GM12878 (cell line): ENCODE data around the gene EEF2. TPM values are rescaled to one million over a fixed set of nuclear protein-coding genes. Genes with fewer than 3 reads are reported as not detected.

Experiments
- ATAC-seq: fragments of 200-7000 bp; cut with Tn5 transposase; 3 replicates; pipeline ENCODE4 v1.9.1; 2020; ENCODE audit warnings: mild to moderate bottlenecking, moderate library complexity
- BruUV-seq: library from RNA; stranded (reverse); fragments of 400-500 nt; replicated peaks from 2 replicates; lab custom pipeline; 2021; lab: Mats Ljungman, UMichigan
- CTCF ChIA-PET: fragments of 300-600 bp; sonication (Branson Sonifier 250); formaldehyde crosslinking; extraction: SDS; loops from one replicate; lab custom pipeline; 2021; ENCODE audit warnings: inconsistent platforms; lab: Yijun Ruan, JAX
- POLR2A ChIA-PET: fragments of 350-600 bp; formaldehyde crosslinking; extraction: SDS; loops from one replicate; lab custom pipeline; 2021; ENCODE audit warnings: inconsistent platforms; lab: Charles Lee
- RAD21 ChIA-PET: fragments of 300-600 bp; sonication (Branson Sonifier 250); formaldehyde crosslinking; loops from one replicate; lab custom pipeline; 2023; ENCODE audit warnings: antibody characterized with exemption; ENCODE audit not compliant: unreplicated experiment; lab: Charles Lee
- SMC1A ChIA-PET: fragments of 300-600 bp; sonication (Branson Sonifier 250); formaldehyde crosslinking; loops from one replicate; lab custom pipeline; 2023; ENCODE audit not compliant: unreplicated experiment, uncharacterized antibody; lab: Charles Lee
- DNase-seq: peaks from one replicate; pipeline ENCODE4 v3.0.0-alpha.2; 2011; ENCODE audit warnings: low read depth, low spot score
- FAIRE-seq: peaks from 3 replicates; lab custom pipeline; 2011; peaks lifted over from hg19 to GRCh38; lab: Jason Lieb, UNC
- H2AFZ ChIP-seq: 2 replicates; pipeline ENCODE4 v1.6.0; 2011; ENCODE audit warnings: low read depth, low read length, control low read depth; ENCODE audit not compliant: control insufficient read depth
- H3K27ac ChIP-seq: 2 replicates; pipeline ENCODE4 v1.5.1; 2011; ENCODE audit warnings: control low read depth; ENCODE audit not compliant: control insufficient read depth, insufficient read depth
- H3K27me3 ChIP-seq, 2 experiments: replicated peaks in 1 of 2; 2 replicates each; pipeline versions ENCODE4 v1.6.0 to v1.6.1; 2011; ENCODE audit warnings: low read length in 1 of 2; ENCODE audit not compliant: control insufficient read depth in 2 of 2, insufficient read depth in 2 of 2
- H3K36me3 ChIP-seq, 2 experiments: 2 replicates each; pipeline ENCODE4 v1.5.1; 2011; ENCODE audit warnings: low read length in 1 of 2; ENCODE audit not compliant: control insufficient read depth in 2 of 2, insufficient read depth in 2 of 2
- H3K4me1 ChIP-seq: 2 replicates; pipeline ENCODE4 v1.6.1; 2011; ENCODE audit warnings: mild to moderate bottlenecking, low read length, moderate library complexity, mixed read lengths; ENCODE audit not compliant: control insufficient read depth, insufficient read depth
- H3K4me2 ChIP-seq: 2 replicates; pipeline ENCODE4 v1.6.0; 2011; ENCODE audit warnings: control low read depth; ENCODE audit not compliant: control insufficient read depth, insufficient read depth
- H3K4me3 ChIP-seq: fragments of 200-600 bp; sonication (generic); 2 replicates; pipeline ENCODE4 v1.5.1; 2016
- H3K79me2 ChIP-seq: 2 replicates; pipeline ENCODE4 v1.6.0; 2011; ENCODE audit warnings: low read length; ENCODE audit not compliant: control insufficient read depth, insufficient read depth
- H3K9ac ChIP-seq: 2 replicates; pipeline ENCODE4 v1.8.0; 2011; ENCODE audit warnings: low read length, control low read depth, mixed read lengths; ENCODE audit not compliant: control insufficient read depth, insufficient read depth
- H3K9me3 ChIP-seq: replicated peaks from 3 replicates; pipeline ENCODE4 v1.5.1; 2011; ENCODE audit warnings: mild to moderate bottlenecking, low read length; ENCODE audit not compliant: control insufficient read depth, insufficient read depth
- H4K20me1 ChIP-seq: 2 replicates; pipeline ENCODE4 v1.6.0; 2011; ENCODE audit not compliant: control insufficient read depth, insufficient read depth
- BACH1 ChIP-seq: fragments of 450-650 bp; IDR thresholded peaks from 2 replicates; pipeline ENCODE4 v1.6.1; 2017; ENCODE audit warnings: mild to moderate bottlenecking, borderline replicate concordance
- EED ChIP-seq: sonication (generic); IDR thresholded peaks from 2 replicates; pipeline ENCODE4 v1.6.1; 2016; ENCODE audit warnings: antibody characterized with exemption, low read depth
- GATAD2B ChIP-seq: fragments of 450-650 bp; conservative IDR thresholded peaks from 2 replicates; pipeline ENCODE4 v1.6.1; 2017; ENCODE audit warnings: low read depth, mild to moderate bottlenecking, moderate library complexity
- IRF4 ChIP-seq: IDR thresholded peaks from 2 replicates; pipeline ENCODE4 v1.6.1; 2011; ENCODE audit warnings: low read depth, low read length
- JUND ChIP-seq: IDR thresholded peaks from 2 replicates; pipeline ENCODE4 v1.6.1; 2012; ENCODE audit warnings: low read depth, mild to moderate bottlenecking, low read length, improper control_type of control experiment, moderate library complexity
- NBN ChIP-seq: fragments of 450-650 bp; IDR thresholded peaks from 2 replicates; pipeline ENCODE4 v1.6.1; 2016
- NRF1 ChIP-seq: conservative IDR thresholded peaks from 2 replicates; pipeline ENCODE4 v1.6.1; 2011; ENCODE audit warnings: mild to moderate bottlenecking, low read depth, low read length, improper control_type of control experiment
- SREBF1 ChIP-seq: IDR thresholded peaks from 2 replicates; pipeline ENCODE4 v1.6.1; 2012; ENCODE audit warnings: mild to moderate bottlenecking, low read length
- ZNF217 ChIP-seq: fragments of 450-650 bp; IDR thresholded peaks from 2 replicates; pipeline ENCODE4 v1.6.1; 2017; ENCODE audit warnings: antibody characterized with exemption, mild to moderate bottlenecking
- WGBS: methylation state at CpG from one replicate; pipeline ENCODE4 v1.1.6; 2016; ENCODE audit warnings: low lambda C conversion rate; ENCODE audit not compliant: insufficient replicate concordance, insufficient coverage; ENCODE audit errors: missing lambda C conversion rate; 5-methylcytosine and 5-hydroxymethylcytosine counted together
- in situ Hi-C: fragments of 300-500 bp; cut with MboI; formaldehyde crosslinking; loops from 9 replicates; pipeline ENCODE4 v1.14.3; 2018; ENCODE audit warnings: mixed read lengths
- intact Hi-C: fragments of 100-400 bp; cut with micrococcal nuclease; formaldehyde crosslinking; loops from one replicate; pipeline ENCODE4 v1.14.2; 2022; ENCODE audit not compliant: unreplicated experiment
- polyA plus RNA-seq, 11 experiments: library from polyadenylated mRNA; depleted of rRNA in 4 of 11; unstranded in 6 of 11; stranded (reverse) in 5 of 11; fragments of >200 nt; fragmentation: Nextera tagmentation in 4 of 11; fragmentation: Illumina TruSeq in 1 of 11; extraction: Ambion mirVana in 4 of 11; extraction: Trizol in 1 of 11; gene quantifications; 1 replicate in 1 of 11; 2 replicates in 10 of 11; pipeline versions ENCODE4 v1.2.1 to v1.2.3, GENCODE V29; 2011 to 2016; ENCODE audit warnings: inconsistent platforms in 2 of 11, missing spikeins in 2 of 11, low read depth in 1 of 11
- total RNA-seq, 4 experiments: library from RNA; depleted of rRNA in 3 of 4; stranded (reverse); fragments of >200 nt in 3 of 4; fragmentation: Illumina TruSeq in 1 of 4; extraction: Trizol in 1 of 4; gene quantifications; 2 replicates each; pipeline versions ENCODE4 v1.2.1 to v1.2.3, GENCODE V29; 2013 to 2021
- TF ChIP-seq, protein P1 (sequence below): fragments of 450-650 bp; IDR thresholded peaks from 2 replicates; pipeline ENCODE4 v1.6.1; 2016; ENCODE audit warnings: mild to moderate bottlenecking
- TF ChIP-seq, protein P2 (sequence below): fragments of 450-650 bp; IDR thresholded peaks from 2 replicates; pipeline ENCODE4 v1.6.1; 2017; ENCODE audit warnings: mild to moderate bottlenecking

The EEF2 gene
- total and polyA plus RNA-seq, 10 of the 15 experiments (the other 5 are each of a cell fraction or from before 2014, with no cell fraction given), result 280 to 3,491 (median 1,305) TPM

DNA sequence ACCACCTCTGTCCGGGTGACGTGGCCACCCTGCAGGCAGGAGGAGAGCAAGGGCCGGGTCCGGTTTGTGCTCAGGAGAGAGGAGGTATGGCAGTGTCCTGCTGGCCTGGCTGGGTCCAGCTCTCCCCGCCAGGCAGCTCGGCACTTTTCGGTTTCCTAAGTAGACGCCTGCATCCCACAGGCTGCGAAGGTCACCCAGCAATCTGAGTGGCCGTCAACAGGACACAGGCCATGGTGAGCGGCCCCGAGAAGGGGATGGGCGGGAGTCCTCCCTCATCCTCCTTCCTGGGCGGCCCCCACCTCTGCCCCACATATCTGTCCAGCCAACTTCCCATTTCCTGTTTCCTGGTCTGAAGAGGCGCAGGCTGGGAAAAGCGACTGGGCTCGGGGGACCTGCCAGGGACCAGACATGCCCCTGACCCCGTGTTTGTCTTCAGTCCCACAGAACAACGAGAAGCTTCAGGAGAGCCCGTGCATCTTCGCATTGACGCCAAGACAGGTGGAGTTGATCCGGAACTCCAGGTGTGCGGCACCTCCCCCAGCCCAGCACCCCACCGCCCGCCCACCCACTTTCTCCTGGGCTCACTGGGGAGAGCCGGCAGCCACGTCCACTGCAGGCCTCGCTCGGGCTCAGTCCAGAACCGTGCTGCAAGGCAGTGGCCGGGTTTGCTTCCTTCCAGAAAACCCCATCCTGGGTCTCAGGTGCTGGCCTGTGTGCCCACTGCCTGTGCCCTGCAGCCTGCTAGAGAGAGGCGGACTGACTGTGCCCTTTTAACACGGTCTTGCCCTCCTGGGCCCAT lies 38.5 kb upstream of the EEF2 start:
- Histone ChIP-seq H4K20me1 (no peaks in the 10 kb centered on the region), H3K36me3 (peaks cover 0 to 5% of the 10 kb centered on the region in 2 experiments; a peak in 2 of 4 replicates), H3K9me3 (no peaks in the 10 kb centered on the region), H3K79me2 (no peaks in the 10 kb centered on the region), H2AFZ (no peak overlapping the region), H3K9ac (no peak overlapping the region), H3K4me2 (no peak overlapping the region), H3K4me3 (no peak overlapping the region), H3K27me3 (no peaks in the 10 kb centered on the region), H3K4me1 (no peaks in the 10 kb centered on the region), H3K27ac (no peak overlapping the region)
- no peak for ATAC-seq
- no peak for DNase-seq
- TF ChIP-seq, protein P1, sequence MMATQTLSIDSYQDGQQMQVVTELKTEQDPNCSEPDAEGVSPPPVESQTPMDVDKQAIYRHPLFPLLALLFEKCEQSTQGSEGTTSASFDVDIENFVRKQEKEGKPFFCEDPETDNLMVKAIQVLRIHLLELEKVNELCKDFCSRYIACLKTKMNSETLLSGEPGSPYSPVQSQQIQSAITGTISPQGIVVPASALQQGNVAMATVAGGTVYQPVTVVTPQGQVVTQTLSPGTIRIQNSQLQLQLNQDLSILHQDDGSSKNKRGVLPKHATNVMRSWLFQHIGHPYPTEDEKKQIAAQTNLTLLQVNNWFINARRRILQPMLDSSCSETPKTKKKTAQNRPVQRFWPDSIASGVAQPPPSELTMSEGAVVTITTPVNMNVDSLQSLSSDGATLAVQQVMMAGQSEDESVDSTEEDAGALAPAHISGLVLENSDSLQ, result no peak
- TF ChIP-seq EED (no peak), JUND (no peak), BACH1 (no peak)
- WGBS, result 91% methylated on average over 33 of the region's 34 CpGs
- in situ Hi-C loops (no loop called here), intact Hi-C loops (no loop called here)
- POLR2A ChIA-PET, result no interaction called here
- TSS peak; percentile 56 for BruUV-seq
- RAD21 ChIA-PET, result no interaction called here
- CTCF ChIA-PET, result no interaction called here
- no peak for FAIRE-seq
- SMC1A ChIA-PET, result no interaction called here

DNA sequence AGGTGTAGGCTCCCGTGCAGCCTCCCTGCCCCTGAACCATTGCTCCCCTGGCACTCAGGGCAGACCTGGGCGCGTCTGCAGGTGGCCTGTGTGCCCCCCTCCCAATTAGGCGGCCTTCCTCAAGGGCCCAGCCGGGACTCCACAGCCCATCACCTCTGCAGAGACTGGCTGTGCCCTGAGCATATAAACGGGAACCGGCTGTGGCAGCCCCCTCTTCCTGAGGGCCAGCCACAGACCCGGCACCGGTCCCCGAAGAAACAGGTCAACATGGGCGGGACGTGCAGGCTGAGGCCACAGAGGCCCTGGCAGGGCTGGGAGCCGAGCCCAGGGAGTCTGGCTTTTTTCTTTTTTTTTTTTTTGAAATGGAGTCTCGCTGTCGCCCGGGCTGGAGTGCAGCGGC lies 34.3 kb upstream of the EEF2 start:
- no TSS peak for BruUV-seq
- SMC1A ChIA-PET, result no interaction called here
- peaks cover 1% of the 10 kb centered on the region; the same call in 1 of the 2 replicates for H3K79me2 ChIP-seq
- H3K4me1 ChIP-seq, result no peaks in the 10 kb centered on the region
- intact Hi-C loops (no loop called here), in situ Hi-C loops (no loop called here)
- RAD21 ChIA-PET, result no interaction called here
- FAIRE-seq, result no peak
- H3K4me3 ChIP-seq, result no peak overlapping the region
- H3K36me3 ChIP-seq, result peaks cover 0 to 3% of the 10 kb centered on the region in 2 experiments; a peak in 3 of 4 replicates
- 90% methylated on average over 14 of the region's 17 CpGs for WGBS
- H3K9ac ChIP-seq, result no peak overlapping the region
- no peaks in the 10 kb centered on the region for H4K20me1 ChIP-seq
- no peak overlapping the region for H3K4me2 ChIP-seq
- ATAC-seq, result no peak
- H3K27me3 ChIP-seq, result no peaks in the 10 kb centered on the region
- no peak overlapping the region for H3K27ac ChIP-seq
- no peak overlapping the region for H2AFZ ChIP-seq
- CTCF ChIA-PET, result no interaction called here
- no peak for DNase-seq
- no peaks in the 10 kb centered on the region for H3K9me3 ChIP-seq
- POLR2A ChIA-PET, result no interaction called here
- TF ChIP-seq NRF1, result no peak
- TF ChIP-seq ZNF217, result no peak
- TF ChIP-seq GATAD2B, result no peak
- TF ChIP-seq SREBF1, result no peak
- TF ChIP-seq, protein P2, sequence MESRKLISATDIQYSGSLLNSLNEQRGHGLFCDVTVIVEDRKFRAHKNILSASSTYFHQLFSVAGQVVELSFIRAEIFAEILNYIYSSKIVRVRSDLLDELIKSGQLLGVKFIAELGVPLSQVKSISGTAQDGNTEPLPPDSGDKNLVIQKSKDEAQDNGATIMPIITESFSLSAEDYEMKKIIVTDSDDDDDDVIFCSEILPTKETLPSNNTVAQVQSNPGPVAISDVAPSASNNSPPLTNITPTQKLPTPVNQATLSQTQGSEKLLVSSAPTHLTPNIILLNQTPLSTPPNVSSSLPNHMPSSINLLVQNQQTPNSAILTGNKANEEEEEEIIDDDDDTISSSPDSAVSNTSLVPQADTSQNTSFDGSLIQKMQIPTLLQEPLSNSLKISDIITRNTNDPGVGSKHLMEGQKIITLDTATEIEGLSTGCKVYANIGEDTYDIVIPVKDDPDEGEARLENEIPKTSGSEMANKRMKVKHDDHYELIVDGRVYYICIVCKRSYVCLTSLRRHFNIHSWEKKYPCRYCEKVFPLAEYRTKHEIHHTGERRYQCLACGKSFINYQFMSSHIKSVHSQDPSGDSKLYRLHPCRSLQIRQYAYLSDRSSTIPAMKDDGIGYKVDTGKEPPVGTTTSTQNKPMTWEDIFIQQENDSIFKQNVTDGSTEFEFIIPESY, result no peak
- TF ChIP-seq NBN, result no peak
- no peak for TF ChIP-seq IRF4
